CD1c-positive myeloid dendritic cell (primary cell): ENCODE data around the gene PPP4R4.

Experiments used
- DNase-seq: peaks from one replicate; pipeline ENCODE4 v3.0.0-alpha.2; 2016; ENCODE audit errors: extremely low spot score

The PPP4R4 gene

GRCh38 chr14:94306047-94306978, 132.2 kb downstream of the PPP4R4 start:
- no peak for DNase-seq

GRCh38 chr14:94307410-94307992, 133.4 kb downstream of the PPP4R4 start:
- no peak for DNase-seq

GRCh38 chr14:94309721-94310120, 135.6 kb downstream of the PPP4R4 start:
- no peak for DNase-seq

- no peak for DNase-seq
Observed at GRCh38 chr14:94310248-94310647, 136.1 kb downstream of the PPP4R4 start.

- DNase-seq: no peak
Observed at GRCh38 chr14:94312481-94313246, 138.5 kb downstream of the PPP4R4 start.

- no peak for DNase-seq
Observed at GRCh38 chr14:94313991-94314655, 140.0 kb downstream of the PPP4R4 start.

DNA sequence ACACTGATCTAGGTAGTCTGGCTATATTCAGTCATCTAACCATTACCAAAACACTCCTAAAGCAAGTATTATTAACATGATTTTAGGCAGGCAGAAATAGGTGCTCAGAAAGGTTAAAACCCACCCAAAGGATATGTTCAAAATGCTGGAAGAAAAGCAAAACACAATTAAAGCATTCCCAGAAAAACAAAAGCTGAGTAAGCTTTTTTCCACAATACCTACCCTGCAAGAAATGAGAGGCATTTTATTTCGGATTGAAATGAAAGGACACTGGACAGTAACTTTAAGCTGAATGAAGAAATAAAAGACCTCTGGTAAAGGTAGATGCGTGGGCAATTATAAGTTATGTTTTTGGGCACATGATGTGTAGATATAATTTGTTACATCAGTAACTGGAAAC, 140.8 kb downstream of the PPP4R4 start:
- DNase-seq: no peak

GRCh38 chr14:94316692-94317091, 142.6 kb downstream of the PPP4R4 start:
- no peak for DNase-seq

DNA sequence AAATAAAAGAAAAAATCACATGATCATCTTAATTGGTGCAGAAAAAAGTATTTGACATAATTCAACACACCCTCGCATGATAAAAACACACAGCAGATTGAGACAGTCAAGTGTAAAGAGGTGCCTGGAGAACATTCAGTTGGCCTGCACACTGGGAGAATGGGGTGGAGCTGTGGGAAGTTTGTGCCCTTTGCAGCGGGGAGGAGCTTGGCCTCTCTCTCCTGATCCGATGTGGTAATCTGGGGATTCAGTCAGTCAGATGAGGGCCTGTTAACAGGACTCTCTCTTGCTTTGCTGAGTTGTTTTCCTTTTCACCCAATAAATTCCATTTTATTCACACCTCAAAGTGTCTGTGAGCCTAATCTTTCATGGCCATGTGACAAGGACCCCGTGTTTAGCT, 143.1 kb downstream of the PPP4R4 start:
- DNase-seq: no peak

- DNase-seq: no peak
Observed at GRCh38 chr14:94320243-94320642, 146.1 kb downstream of the PPP4R4 start.

GRCh38 chr14:94321421-94322271, 147.5 kb downstream of the PPP4R4 start:
- no peak for DNase-seq

GRCh38 chr14:94322648-94323570, 148.8 kb downstream of the PPP4R4 start, which contains the start of gene SERPINA6:
Gene SERPINA6 (minus strand): TSS chr14:94323336. CDS start chr14:94314648, 8,688 bp downstream.
- no peak for DNase-seq

- no peak for DNase-seq
Observed at GRCh38 chr14:94328196-94328595, 154.1 kb downstream of the PPP4R4 start.
